NCI-H187 (cell line): ENCODE data around the gene SEC23B.
"Not testable (repeated sequence)": the region's sequence is repeated elsewhere in the genome, so short reads cannot be mapped to it uniquely, and the experiment has no call there.

Experiments used
- DNase-seq, 2 experiments: peaks; one replicate each; lab custom pipeline; 2025; lab: John Stamatoyannopoulos, UW

The SEC23B gene

DNA sequence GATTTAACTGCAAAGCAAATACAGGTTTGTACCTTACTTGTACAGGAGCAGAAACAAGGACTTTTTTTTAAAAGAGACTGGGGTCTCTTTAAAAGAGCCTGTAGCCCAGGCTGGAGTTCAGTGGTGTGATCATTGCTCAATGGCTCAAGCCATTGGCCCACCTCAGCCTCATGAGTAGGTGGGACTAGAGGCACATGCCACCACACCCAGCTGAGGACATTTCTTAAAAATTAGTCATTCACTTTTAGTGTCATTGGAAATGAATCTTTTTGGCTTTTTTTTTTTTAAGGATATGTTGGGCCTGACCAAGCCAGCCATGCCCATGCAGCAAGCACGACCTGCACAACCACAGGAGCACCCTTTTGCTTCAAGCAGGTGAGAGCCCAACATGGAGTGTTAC, 16.9 kb downstream of the SEC23B start:
- DNase-seq: no peak

DNA sequence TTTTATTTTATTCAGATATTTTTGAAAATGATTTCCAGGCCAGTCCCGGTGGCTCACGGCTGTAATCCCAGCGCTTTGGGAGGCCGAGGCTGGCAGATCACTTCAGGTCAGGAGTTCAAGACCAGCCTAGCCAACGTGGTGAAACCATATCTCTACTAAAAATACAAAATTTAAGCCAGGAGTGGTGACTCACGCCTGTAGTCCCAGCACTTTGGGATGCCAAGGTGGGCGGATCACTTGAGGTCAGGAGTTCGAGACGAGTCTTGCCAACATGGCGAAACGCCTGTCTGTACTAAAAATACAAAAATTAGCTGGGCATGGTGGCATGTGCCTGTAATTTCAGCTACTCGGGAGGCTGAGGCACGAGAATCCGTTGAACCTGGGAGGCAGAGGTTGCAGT, 19.0 kb downstream of the SEC23B start:
- DNase-seq: not testable (repeated sequence)

DNA sequence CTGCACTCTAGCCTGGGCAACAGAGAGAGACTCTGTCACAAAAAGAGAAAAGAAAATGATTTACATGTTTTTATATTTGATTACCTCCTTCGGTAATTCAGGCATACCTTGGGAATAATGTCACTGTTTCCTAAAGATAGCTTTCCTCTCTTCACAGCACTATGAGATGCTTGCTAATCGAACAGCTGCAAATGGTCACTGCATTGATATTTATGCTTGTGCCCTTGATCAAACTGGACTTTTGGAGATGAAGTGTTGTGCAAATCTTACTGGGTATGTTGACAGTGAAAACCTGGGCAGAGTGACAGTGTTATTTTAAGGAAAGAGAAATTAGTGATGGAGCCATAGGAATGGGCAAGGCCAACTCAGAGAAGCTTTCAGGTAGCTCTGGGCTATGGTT, 19.6 kb downstream of the SEC23B start:
- DNase-seq: no peak

DNA sequence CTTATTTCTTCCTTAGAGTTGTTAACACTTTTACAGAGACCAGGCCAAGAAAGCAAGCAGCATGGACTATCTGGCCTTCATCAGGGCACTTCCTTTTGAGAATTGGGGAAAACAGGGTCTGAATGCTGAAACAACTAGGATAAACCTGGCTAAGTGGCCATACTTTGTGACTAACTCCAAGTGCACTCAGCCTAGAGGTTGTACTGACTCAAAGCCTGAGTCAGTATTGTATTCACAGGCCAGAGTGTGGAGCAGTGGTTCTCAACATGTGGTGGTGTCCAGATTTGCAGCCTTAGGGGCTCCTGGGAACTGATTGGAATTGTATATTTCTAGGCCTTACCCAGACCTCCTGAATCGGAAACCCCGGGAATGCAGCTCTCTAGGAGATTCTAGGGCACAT, 20.1 kb downstream of the SEC23B start:
- no peak for DNase-seq

DNA sequence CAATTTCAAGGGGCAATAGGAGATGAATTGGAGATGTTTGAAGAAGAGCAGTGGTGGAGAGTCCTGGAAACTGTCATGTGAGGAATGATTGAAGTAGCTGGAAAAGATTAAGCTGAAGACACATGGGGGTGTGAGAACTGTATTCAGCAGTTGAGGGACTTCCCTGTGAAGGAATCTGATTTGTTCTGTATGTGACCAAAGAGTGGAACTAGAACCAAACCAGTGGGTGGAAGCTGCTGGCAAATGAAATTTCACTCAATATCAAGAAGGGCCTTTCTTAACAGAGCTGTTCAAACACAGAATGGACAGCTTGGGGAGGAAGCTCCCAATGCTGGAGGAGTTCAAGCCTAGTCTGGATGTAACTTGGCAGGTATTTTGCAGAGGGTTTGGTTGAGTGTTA, 21.3 kb downstream of the SEC23B start:
- no peak for DNase-seq

DNA sequence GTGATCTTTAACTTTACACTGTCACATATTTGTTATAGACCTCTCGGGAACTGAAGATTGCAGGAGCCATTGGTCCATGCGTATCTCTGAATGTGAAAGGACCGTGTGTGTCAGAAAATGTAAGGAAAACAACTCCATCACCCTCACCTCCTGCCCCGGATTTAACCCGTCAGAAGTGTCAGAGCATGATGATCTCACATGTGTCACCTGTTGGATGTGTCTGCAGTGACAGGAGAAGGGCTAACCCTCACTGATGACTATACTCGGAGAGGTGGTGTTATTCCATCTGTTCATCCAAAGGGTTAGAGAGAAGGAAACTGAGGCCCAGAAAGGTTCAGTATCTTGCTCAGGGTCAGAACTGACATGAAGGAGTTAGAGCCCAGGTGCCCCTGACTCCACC, 24.9 kb downstream of the SEC23B start:
- DNase-seq: no peak

DNA sequence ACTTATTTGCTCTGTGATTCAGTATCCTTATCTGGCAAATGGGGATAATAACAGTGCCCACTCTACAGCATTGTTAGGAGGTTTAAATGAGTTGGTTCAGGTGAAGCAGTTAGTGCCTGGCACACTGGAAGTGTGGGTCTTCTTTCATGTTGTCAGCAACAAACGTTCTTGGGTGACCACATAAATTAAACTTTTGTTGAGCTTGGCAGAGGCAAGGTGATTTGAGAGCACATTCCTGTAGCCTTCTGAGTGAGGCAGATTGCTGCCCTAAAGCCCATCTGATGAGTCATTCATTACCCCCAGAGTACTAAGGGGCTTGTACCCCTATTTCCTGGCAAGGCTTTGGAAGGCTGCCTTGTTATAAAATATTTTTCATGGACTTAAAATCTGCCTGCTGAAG, 25.8 kb downstream of the SEC23B start:
- no peak for DNase-seq

DNA sequence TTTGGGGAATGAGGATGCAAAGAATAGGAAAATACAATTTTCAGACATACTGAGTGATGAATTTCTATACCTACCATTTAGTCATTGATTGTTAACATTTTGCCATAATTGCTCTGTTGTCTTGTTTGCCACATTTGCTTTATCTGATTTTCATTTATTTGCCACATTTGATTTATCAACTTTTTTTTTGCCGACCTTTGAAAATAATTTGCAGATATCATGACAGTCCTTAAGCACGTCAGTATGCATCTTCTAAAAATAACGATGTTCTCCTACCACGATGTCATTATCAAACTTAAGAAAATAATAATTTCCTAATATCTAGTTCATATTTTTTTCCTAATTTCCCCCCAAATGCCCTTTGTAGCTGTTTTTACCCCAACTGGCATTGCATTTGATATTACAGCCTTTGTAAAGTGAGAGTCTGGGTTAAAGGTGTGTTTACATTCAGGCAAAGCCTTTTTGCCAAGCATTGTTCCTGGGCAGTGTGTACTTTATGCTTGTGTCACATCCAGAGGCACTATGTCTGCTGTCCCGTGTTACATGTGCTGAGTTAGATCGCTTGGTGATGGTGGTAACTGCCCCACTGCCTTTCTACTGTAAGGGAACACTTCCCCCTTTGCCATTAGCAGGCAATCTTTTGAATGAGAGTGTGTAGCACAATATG, 26.4 kb downstream of the SEC23B start:
- no peak for DNase-seq

DNA sequence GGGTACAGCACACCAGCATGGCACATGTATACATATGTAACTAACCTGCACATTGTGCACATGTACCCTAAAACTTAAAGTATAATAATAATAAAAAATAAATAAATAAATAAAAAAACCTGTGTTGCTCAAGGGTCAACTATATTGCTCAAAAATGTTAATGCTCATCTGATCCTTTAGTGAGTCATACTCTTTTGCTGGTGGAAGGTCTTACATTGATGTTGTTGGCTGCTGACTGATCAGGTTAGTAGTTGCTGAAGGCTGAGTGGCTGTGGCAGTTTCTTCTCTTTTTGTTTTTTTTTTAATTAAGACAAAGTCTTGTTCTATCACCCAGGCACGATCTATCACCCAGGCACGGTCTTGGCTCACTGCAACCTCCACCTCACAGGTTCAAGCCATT, 29.9 kb downstream of the SEC23B start:
- DNase-seq: no peak

DNA sequence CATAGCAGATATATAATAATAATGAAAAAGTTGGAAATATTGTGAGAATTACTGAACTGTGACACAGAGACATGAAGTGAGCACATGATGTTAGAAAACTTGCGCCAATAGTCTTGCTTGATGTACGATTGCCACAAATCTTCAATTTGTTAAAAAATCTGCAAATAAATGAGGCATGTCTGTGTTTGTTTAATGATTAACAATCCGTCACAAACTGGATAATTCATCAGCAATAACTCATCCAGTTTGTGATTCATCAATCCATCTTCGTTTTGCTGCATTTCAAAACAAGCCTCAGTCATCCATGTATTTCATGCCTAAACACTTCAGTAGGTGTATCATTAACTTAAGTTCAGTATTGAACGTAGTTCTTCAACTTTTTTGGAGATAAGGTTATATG, 34.0 kb downstream of the SEC23B start:
- no peak for DNase-seq

DNA sequence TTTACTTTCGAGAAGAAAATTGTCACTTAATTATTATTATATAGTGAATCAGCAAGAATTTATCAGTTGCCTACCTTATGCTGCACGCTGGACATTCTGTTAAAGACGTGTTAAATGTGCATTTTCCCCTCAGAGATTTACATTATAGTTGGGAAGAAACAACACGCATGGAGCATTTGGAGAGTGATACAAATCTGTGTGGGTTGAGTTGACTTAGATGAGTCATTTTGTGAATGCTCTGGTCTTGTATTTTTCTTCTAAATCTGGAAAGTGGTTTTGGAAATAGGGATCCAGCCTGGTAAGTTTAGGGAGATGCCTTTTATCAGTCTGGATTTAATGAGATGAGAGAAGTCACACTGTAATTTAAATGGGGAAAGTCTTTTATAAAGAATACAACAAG, 35.5 kb downstream of the SEC23B start:
- no peak for DNase-seq

DNA sequence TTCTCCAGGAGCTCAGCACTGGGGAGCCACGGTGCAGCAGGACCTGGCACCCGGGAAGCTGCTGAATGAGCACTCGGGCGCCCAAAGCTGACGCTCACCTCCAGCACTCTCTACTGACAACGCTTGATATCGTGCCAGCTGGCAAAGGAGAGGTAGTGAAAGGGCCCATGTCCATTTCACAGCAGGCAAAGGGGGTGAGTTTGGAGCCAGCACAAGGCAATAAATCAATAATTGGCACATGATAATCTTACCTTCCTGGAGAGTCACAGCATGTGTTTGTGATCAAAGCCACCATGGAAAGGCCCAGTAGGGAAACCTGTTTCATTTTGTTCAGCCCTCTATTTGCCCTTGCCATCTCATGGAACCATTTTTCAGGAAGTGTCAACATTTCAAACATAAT, 36.2 kb downstream of the SEC23B start:
- DNase-seq: no peak

DNA sequence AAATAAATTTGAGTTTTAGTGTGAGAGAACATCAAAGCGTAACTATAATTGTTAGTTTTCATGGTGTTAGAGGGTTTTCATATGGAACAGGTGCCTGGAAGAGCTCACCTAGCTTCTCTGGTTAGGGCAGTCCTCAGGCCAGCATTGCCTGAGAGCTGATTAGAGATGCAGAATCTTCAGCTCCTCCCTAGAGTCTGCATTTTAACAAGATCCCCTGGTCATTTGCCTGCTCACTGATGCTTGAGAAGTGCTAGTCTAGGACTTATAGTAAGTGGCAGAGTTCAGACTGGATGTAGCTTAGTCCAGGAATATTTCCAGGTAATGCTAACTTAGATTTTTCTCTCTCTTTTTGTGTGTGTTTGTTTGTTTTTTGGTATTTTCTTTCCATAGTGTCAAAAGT, 37.8 kb downstream of the SEC23B start:
- DNase-seq: no peak

DNA sequence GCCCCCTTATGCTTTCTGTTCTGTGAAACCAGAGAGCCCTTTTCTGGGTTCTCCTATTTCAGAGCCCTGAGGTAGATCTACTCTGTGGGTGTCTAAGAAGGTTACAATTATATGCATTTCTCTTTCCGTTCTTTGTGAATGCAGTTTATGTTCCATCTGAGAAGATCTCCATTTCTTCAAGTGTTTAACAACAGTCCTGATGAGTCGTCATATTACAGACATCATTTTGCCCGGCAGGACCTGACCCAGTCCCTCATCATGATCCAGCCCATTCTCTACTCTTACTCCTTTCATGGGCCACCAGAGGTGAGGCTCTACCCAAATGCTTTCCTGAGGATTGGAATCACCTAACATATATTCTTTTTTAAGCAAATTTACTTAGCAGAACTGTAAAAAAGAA, 40.7 kb downstream of the SEC23B start:
- DNase-seq: no peak

DNA sequence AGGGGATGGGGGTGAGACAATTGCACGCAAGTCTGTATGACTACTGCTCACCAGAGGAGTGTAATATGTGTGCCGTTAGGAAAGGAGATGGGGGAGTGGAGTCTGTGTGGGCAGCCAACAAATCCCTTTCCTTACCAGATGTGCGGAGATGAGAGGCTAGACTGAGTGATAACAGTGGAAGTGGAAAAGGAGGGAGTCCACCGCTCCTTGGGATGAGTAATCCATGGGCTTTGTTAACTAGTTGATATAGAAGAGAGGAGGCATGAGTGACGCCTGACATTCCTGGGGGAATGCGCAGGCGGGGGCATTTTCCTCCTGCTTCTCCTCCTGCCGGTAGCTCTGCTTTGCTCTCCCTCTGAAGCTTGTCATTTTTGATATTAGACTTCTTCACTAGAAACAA, 46.0 kb downstream of the SEC23B start:
- DNase-seq: no peak

DNA sequence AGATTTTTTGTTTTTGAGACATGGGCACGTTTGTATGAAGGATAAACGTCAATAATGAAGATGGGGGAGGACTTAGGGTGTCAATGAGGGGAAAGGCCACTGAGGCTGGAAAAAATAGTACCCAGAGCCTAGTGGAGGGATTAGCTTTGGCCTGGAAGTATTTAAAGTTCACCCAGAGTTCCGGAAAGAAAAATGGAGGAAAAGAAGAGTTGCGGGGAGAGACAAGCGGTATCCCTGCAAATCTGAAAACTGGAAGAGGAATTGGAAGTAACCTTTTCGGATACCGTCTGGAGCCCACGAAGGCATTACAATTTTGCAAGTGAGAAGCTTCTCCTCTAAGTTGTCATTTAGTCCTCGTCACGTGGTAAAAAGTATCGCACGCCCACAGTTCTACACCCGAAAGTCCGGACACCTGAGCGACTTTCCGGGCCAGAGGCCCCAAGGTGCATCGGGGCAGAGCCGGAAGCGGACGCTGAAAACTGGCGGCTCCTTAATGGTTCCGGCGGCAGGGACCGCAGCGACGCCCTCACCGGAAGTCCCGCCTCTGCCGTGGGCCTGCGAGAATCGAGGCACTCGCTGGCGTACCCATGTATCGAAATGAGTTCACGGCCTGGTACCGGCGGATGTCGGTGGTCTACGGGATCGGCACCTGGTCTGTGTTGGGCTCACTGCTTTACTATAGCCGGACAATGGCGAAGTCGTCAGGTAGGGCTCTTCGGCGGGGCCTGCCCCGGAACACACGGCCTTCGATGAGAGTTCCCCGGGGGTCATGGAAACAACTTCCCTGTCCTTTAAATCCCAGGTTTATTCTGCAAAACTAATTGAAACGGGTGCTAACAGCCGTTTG, 59.4 kb downstream of the SEC23B start, which contains the start of gene SMIM26:
Gene SMIM26 (plus strand): TSS at position 541 of the 847 bp plus-strand sequence. CDS start 47 bp downstream, at position 588.
- DNase-seq: peak; percentile 69 to 72

DNA sequence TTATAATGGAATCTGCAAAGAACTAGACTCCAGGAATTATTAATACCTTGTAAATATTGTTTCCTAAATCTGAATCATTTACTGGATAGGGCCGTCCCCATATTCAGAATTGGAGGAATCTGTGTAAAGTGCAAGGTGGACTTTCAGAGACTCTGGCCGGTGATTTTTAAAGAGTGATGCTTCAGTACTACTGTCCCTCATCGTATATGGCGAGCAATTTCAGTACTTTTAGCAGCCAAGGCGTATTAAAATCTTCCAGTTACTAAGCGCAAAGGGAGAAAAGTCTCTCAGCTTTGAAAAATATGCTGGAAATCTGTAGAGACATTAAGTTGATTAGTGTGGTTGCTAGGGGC, 60.0 kb downstream of the SEC23B start:
- no peak for DNase-seq

DNA sequence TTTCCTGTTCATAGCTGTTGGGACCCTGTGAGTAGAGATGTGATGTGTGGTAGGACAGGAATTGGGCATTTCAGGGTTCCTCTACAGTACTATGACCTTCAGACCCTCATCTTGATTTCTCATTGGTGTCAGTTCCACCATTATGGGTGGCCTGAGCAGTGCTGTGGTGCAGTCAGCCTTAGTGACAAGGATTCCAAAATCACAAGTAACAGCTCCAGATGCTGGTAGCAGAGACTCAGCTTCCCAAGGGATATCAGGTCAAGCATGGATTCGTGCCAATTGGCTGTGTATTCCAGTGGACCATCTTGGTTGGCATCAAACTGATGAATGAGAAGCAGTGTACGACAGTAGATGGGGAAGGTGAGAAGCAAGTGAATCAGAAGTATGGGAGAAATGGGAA, 63.3 kb downstream of the SEC23B start:
- DNase-seq: no peak

DNA sequence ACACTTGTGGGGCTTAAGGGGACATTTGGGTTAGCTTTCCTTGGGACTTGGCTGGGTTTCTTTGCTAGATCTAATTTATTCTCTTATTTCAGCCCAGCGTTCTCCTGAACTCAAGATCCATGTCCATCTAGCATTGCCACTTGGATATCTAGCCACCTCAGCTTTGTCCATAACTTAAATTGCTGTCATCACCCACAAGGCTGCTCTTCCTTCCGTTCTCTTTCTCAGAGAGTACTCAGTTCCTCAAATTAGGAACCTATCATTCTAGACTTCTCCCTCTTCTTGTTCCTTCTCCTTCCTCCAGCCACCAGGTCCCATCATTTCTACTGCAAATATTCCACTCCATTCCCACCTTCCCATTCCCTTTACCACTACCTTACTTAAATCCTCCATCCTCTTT, 63.8 kb downstream of the SEC23B start:
- no peak for DNase-seq

DNA sequence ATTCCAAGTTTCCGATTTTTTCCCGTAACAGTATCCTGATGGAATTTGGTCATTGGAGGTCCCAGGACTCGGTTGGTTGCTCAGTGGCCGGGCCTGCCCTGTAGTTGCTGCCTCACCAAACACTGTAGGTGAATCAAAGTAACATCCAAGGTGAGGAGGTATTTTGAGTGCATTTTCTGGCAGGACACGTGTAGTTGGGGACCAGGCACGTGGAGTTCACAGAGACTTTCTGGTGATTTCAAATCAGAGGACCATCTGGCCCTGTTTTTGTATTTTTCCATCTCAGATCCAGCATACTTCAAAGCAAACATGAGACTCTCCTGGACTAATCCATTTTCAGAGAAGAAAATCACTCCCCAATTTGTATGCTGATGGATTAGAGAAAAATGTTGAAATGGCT, 70.2 kb downstream of the SEC23B start:
- no peak for DNase-seq

DNA sequence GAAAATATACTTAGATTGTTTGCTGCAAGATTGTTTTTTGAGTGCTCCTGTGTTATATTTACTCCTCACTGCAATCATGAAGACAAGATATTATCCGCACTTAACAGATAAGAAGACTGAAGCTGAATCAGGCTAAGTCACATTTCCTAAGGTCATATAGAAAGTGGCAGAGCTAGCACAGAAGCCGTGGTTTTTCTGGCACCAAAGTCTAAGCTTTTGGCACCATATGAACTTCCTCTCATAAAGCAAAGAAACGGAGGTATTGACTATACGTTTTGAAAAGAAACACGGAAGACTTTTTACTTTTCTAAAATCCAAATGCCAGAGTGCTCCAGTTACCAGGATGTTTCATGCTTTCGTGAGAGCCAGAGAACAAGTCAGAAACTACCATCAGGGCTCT, 70.8 kb downstream of the SEC23B start:
- DNase-seq: no peak

DNA sequence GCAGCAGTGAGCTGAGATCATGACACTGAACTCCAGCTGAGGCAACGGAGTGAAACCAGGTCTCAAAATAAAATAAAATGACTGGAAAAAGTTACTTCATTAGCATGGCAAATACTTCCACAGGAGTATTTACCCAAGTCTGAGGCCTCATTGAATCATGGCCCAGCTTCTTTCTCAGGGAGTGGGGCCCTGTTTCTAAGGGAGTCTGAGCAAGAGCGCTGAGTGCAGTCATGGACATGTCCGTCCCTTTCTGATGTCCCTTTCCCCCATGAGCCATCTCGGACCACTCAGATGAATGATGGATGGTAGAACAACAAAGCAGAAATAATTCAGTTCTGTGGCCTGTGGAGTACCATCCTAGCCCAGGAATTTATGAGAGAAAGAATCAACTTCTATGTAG, 72.3 kb downstream of the SEC23B start:
- no peak for DNase-seq

DNA sequence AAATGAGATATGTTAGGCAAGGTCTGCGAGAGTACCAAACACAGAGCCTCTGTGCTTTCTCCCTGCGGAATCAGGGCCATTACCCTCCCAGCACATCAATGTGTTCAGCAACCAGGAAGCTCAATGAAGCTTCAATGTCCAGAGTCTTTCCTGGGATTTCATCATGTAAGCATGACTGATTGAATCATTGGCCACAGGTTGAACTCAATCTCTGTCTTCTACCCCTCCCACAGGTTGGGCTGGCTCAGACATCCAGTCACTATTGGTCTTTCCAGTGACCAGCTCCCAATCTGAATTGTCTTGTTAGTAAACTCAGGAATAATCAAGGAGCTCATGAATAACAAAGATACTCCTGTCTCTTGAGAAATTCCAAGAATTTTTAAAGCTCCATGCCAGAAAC, 77.4 kb downstream of the SEC23B start:
- no peak for DNase-seq
